GM12865 (cell line): Measurements from ENCODE around the gene VMP1.
"Not testable (repeated sequence)": the region's sequence is repeated elsewhere in the genome, so short reads cannot be mapped to it uniquely, and the experiment has no call there.

Experiments
- DNase-seq: peaks from one replicate; pipeline ENCODE4 v3.0.0; 2010; ENCODE audit warnings: low read depth
- H3K4me3 ChIP-seq: 2 replicates; pipeline ENCODE4 v1.5.1; 2011; ENCODE audit warnings: mild to moderate bottlenecking, low read depth, low read length, control low read depth
- CTCF ChIP-seq: IDR thresholded peaks from 2 replicates; pipeline ENCODE4 v1.5.1; 2011; ENCODE audit warnings: low read length, control low read depth, low read depth, inconsistent platforms; ENCODE audit not compliant: insufficient read depth; ENCODE audit errors: missing control alignments

VMP1 gene

DNA sequence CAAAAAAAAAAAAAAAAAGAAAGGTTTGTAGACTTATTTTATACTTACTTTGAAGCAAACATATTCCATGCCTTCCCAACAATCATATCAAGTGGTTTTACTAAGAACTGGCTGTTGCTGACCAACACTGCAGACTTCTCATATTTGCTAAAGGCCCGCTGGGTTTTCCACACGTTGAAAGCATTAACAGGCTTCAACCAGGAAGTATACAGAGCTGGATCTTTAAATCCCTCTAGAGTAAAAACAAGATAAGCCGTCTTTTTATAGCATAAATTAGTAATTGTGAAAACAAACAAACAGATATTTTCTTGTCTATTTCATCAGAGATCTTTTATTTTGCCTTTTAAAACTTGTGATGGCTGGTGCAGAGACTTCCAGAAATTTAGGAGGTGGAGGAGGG lies 156.2 kb downstream of the VMP1 start:
- no peak overlapping the region for H3K4me3 ChIP-seq
- DNase-seq = no peak
- no peak for TF ChIP-seq CTCF

GRCh38 chr17:59869941-59870218 lies 162.4 kb downstream of the VMP1 start:
- no peak for TF ChIP-seq CTCF
- DNase-seq = no peak
- H3K4me3 ChIP-seq = no peak overlapping the region

GRCh38 chr17:59870482-59870881 lies 163.0 kb downstream of the VMP1 start:
- no peak for DNase-seq
- no peak for TF ChIP-seq CTCF
- no peak overlapping the region for H3K4me3 ChIP-seq

DNA sequence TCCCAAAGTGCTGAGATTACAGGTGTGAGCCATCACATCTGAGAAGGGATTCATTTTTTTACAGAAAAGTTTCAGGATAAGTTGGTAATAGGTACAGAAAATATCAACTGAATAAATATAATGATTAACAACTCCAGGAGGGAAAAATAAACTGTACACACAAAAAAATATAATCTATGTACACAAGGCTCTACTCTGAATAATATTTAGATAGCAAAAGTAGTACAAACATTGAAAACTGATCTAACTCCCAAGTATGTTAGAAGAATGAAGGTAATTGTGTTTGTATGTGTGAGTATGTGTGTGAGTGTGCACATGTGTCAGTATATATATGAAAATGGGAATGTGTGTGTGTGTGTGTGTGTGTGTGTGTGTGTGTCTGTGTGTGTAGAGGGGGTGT lies 164.9 kb downstream of the VMP1 start:
- TF ChIP-seq CTCF = no peak
- no peak for DNase-seq
- no peak overlapping the region for H3K4me3 ChIP-seq

DNA sequence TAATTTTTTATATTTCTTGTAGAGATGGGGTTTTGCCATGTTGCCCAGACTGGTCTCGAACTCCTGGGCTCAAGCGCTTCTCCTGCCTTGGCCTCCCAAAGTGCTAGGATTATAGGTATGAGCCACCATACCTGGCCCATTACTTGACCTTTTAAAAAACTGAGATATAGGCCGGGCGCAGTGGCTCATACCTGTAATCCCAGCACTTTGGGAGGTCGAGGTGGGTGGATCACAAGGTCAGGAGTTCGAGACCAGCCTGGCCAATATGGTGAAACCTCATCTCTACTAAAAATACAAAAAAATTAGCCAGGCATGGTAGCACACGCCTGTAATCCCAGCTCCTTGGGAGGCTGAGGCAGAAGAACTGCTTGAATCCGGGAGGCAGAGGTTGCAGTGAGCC lies 166.0 kb downstream of the VMP1 start:
- H3K4me3 ChIP-seq, DNase-seq: not testable (repeated sequence)

DNA sequence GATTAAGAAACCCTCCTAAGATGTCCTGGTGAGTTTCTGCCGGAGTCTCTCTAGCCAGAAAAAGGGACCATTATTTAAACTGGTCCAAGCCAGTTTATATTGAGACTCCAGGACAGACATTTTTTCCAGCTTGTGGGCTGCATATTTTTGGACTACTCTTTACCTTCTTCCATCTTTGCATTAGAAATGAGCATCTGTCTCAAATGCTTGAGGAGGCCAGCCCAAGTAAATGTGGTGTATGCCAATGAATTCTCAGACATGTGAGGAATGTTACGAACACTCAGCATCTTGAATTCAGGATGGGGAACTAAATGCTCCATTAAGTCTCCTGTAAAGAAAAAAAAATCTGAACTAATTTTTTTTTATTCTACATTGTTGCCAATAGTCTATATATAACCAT lies 166.9 kb downstream of the VMP1 start:
- no peak overlapping the region for H3K4me3 ChIP-seq
- no peak for TF ChIP-seq CTCF
- DNase-seq = no peak

GRCh38 chr17:59876107-59876506 lies 168.7 kb downstream of the VMP1 start:
- DNase-seq = no peak
- no peak for TF ChIP-seq CTCF
- no peak overlapping the region for H3K4me3 ChIP-seq

DNA sequence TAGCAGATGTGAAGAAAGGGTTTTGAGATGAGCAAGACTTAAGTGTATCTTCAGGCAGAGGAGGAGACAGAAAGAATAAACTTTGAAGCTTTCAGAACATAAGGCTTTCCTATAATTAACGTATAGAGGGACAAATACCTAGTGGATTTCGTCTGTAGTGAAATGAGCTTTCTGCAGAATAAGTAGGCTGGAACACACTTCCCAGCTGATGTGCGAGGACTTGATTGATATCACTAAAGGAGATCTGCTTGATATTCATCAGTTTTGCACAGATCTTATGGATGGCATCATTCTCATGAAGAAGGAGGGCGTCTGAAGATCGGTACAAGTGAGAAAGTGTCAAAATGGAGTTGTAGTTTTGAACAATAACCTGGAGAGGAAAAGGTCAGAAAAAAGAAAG lies 170.5 kb downstream of the VMP1 start:
- no peak overlapping the region for H3K4me3 ChIP-seq
- DNase-seq = no peak
- no peak for TF ChIP-seq CTCF
